K562 (cell line): Measurements from ENCODE around the gene MBOAT1. TPM values are rescaled to one million over a fixed set of nuclear protein-coding genes. Genes with fewer than 3 reads are reported as not detected.

Source experiments
- BMI1 ChIP-seq: fragments of 150-350 bp; IDR thresholded peaks from 2 replicates; pipeline ENCODE4 v1.6.1; 2014; ENCODE audit warnings: low read length
- CHD4 ChIP-seq: fragments of 200-600 bp; sonication (generic); IDR thresholded peaks from 3 replicates; pipeline ENCODE4 v1.6.1; 2012; ENCODE audit warnings: low read depth, mild to moderate bottlenecking, mixed read lengths, low read length, inconsistent platforms; ENCODE audit not compliant: insufficient read depth, insufficient replicate concordance, poor library complexity, severe bottlenecking
- HDAC3 ChIP-seq: fragments of 450-650 bp; IDR thresholded peaks from 2 replicates; pipeline ENCODE4 v1.6.1; 2018; ENCODE audit warnings: borderline replicate concordance, mild to moderate bottlenecking, moderate library complexity; ENCODE audit not compliant: partially characterized antibody
- HSF4 ChIP-seq: fragments of 250-450 bp; sonication (Bioruptor Pico); IDR thresholded peaks from 2 replicates; pipeline ENCODE4 v2.1.2; 2022; ENCODE audit warnings: mild to moderate bottlenecking, moderate library complexity, borderline replicate concordance
- PCBP1 ChIP-seq: fragments of 200-400 bp; formaldehyde crosslinking; IDR thresholded peaks from 2 replicates; pipeline ENCODE4 v1.6.1; 2018; ENCODE audit warnings: mild to moderate bottlenecking, low read depth, low read length; ENCODE audit not compliant: poor library complexity, severe bottlenecking
- SIRT6 ChIP-seq: IDR thresholded peaks from one replicate; pipeline ENCODE4 v1.6.1; 2012; ENCODE audit warnings: low read depth, mild to moderate bottlenecking, control low read depth, inconsistent platforms, low read length, moderate library complexity
- SMARCE1 ChIP-seq: fragments of 450-650 bp; IDR thresholded peaks from 2 replicates; pipeline ENCODE4 v1.7.1; 2016; ENCODE audit warnings: mild to moderate bottlenecking
- SUPT5H ChIP-seq: fragments of 450-650 bp; IDR thresholded peaks from 2 replicates; pipeline ENCODE4 v1.6.1; 2016
- TFAM ChIP-seq: fragments of 250-450 bp; sonication (Bioruptor Pico); conservative IDR thresholded peaks from 2 replicates; pipeline ENCODE4 v1.5.0; 2021; ENCODE audit warnings: mild to moderate bottlenecking, moderate library complexity
- ZNF384 ChIP-seq: IDR thresholded peaks from 2 replicates; pipeline ENCODE4 v1.6.1; 2012; ENCODE audit warnings: low read depth, low read length, improper control_type of control experiment
- ZNF695 ChIP-seq: fragments of 450-650 bp; formaldehyde crosslinking; IDR thresholded peaks from 2 replicates; pipeline ENCODE4 v1.4.0; 2020; ENCODE audit warnings: mild to moderate bottlenecking, moderate library complexity
- polyA plus RNA-seq, 8 experiments: library from polyadenylated mRNA; depleted of rRNA in 4 of 8; stranded (reverse) in 5 of 8; unstranded in 3 of 8; fragments of >200 nt; fragmentation: Nextera tagmentation in 2 of 8; fragmentation: Illumina TruSeq in 1 of 8; extraction: Ambion mirVana in 2 of 8; extraction: Trizol in 1 of 8; gene quantifications; 2 replicates each; pipeline versions ENCODE4 v1.2.1 to v1.2.3, GENCODE V29; 2011 to 2014; ENCODE audit warnings: inconsistent platforms in 1 of 8, missing spikeins in 1 of 8
- total RNA-seq, 7 experiments: library from RNA; depleted of rRNA in 6 of 7; stranded (reverse); fragments of >200 nt in 6 of 7; fragmentation: Illumina TruSeq in 2 of 7; extraction: Trizol in 2 of 7; gene quantifications; 2 replicates each; pipeline versions ENCODE4 v1.2.1 to v1.2.3, GENCODE V29; 2011 to 2021; ENCODE audit warnings: low replicate concordance in 1 of 7
- TF ChIP-seq, protein P1 (sequence below), 2 experiments: fragments of 150-350 bp in 1 of 2; IDR thresholded peaks; 2 replicates each; pipeline ENCODE4 v1.6.1; 2012 to 2016; ENCODE audit warnings: low read depth in 2 of 2, low read length in 2 of 2, mild to moderate bottlenecking in 1 of 2, moderate library complexity in 1 of 2
- TF ChIP-seq, protein P2 (sequence below): fragments of 450-650 bp; IDR thresholded peaks from 2 replicates; pipeline ENCODE4 v1.6.1; 2018; ENCODE audit warnings: mild to moderate bottlenecking, low read depth; ENCODE audit not compliant: partially characterized antibody
- TF ChIP-seq, protein P3 (sequence below): fragments of 450-650 bp; formaldehyde crosslinking; conservative IDR thresholded peaks from 2 replicates; pipeline ENCODE4 v1.4.0; 2022; ENCODE audit warnings: mild to moderate bottlenecking, missing genetic modification characterization
- TF ChIP-seq, protein P4 (sequence below): fragments of 250-450 bp; sonication (Bioruptor Pico); IDR thresholded peaks from 2 replicates; pipeline ENCODE4 v1.8.0; 2021; ENCODE audit warnings: borderline replicate concordance, mild to moderate bottlenecking, moderate library complexity; ENCODE audit not compliant: poor library complexity, severe bottlenecking
- TF ChIP-seq, protein P5 (sequence below): sonication (generic); formaldehyde crosslinking; IDR thresholded peaks from 2 replicates; pipeline ENCODE4 v1.8.0; 2022; ENCODE audit warnings: mild to moderate bottlenecking, low read depth, missing genetic modification reagents

Gene MBOAT1
- total and polyA plus RNA-seq, 9 of the 15 experiments (the other 6 are each of a cell fraction or from before 2014, with no cell fraction given) = 0.13 to 16.5 (median 10.3) TPM

DNA sequence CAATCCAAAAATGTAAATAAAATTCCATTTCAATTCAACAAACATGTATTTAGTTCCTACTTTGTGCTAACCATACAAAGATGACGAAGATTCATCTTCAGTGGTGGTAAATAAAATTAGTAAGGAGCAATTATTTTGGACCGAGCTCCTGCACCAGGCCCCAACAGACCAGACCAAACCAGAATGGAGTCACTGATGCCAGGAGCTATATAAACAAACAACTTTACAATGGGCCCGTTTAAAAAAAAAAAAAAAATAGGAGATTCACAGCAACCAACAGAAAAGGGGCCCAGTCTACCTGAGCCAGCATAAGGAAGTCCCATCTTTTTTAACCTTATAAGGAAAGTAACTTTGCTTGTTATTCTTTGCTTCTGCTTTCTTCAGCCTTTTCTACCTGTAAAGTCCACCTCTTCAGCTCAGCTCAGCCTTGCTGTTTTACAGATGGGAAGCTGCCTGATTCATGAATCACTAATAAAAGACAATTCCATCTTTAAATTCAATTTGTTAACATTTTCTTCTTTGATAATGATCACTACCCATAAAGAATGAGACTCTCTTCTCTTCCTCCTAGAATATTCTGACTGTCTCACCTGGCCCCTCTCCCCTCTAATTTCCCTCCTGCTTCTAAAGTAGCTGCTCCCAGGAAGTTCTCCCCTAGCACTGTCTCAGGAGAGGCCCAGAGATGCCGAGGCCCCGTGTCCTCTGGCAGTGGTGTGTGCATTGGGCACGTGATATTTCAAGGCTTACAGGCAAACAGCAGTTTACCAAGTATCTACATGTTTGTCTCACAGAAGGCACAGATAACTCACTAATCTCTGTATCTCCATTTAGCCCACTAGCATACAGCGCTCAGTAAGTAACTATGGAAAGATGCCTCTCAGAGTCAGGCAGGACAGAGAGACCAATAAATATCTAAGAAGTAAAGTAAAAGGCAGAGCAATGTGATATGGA is 8.4 kb downstream of the MBOAT1 start (continued):
- TF ChIP-seq, protein P1, sequence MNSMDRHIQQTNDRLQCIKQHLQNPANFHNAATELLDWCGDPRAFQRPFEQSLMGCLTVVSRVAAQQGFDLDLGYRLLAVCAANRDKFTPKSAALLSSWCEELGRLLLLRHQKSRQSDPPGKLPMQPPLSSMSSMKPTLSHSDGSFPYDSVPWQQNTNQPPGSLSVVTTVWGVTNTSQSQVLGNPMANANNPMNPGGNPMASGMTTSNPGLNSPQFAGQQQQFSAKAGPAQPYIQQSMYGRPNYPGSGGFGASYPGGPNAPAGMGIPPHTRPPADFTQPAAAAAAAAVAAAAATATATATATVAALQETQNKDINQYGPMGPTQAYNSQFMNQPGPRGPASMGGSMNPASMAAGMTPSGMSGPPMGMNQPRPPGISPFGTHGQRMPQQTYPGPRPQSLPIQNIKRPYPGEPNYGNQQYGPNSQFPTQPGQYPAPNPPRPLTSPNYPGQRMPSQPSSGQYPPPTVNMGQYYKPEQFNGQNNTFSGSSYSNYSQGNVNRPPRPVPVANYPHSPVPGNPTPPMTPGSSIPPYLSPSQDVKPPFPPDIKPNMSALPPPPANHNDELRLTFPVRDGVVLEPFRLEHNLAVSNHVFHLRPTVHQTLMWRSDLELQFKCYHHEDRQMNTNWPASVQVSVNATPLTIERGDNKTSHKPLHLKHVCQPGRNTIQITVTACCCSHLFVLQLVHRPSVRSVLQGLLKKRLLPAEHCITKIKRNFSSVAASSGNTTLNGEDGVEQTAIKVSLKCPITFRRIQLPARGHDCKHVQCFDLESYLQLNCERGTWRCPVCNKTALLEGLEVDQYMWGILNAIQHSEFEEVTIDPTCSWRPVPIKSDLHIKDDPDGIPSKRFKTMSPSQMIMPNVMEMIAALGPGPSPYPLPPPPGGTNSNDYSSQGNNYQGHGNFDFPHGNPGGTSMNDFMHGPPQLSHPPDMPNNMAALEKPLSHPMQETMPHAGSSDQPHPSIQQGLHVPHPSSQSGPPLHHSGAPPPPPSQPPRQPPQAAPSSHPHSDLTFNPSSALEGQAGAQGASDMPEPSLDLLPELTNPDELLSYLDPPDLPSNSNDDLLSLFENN (IDR thresholded peaks at IDR 0.05; ENCODE audit: low read depth in 2 of 2, low read length in 2 of 2) = no peak
- TF ChIP-seq, protein P2, sequence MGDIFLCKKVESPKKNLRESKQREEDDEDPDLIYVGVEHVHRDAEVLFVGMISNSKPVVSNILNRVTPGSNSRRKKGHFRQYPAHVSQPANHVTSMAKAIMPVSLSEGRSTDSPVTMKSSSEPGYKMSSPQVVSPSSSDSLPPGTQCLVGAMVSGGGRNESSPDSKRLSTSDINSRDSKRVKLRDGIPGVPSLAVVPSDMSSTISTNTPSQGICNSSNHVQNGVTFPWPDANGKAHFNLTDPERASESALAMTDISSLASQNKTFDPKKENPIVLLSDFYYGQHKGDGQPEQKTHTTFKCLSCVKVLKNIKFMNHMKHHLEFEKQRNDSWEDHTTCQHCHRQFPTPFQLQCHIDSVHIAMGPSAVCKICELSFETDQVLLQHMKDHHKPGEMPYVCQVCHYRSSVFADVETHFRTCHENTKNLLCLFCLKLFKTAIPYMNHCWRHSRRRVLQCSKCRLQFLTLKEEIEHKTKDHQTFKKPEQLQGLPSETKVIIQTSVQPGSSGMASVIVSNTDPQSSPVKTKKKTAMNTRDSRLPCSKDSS = no peak
- TF ChIP-seq PCBP1 (no peak), ZNF695 (CRISPR knock-in tag) (no peak), CHD4 (no peak), HDAC3 (no peak), SIRT6 (no peak), SMARCE1 (no peak), TFAM (CRISPR knock-in tag) (no peak), BMI1 (no peak), SUPT5H (no peak), ZNF384 (no peak), HSF4 (peak; percentile 35; the same call in 1 of the 2 replicates)
- TF ChIP-seq, protein P3, sequence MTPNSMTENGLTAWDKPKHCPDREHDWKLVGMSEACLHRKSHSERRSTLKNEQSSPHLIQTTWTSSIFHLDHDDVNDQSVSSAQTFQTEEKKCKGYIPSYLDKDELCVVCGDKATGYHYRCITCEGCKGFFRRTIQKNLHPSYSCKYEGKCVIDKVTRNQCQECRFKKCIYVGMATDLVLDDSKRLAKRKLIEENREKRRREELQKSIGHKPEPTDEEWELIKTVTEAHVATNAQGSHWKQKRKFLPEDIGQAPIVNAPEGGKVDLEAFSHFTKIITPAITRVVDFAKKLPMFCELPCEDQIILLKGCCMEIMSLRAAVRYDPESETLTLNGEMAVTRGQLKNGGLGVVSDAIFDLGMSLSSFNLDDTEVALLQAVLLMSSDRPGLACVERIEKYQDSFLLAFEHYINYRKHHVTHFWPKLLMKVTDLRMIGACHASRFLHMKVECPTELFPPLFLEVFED (CRISPR knock-in tag) = peak; percentile 70; the same call in 1 of the 2 replicates
- TF ChIP-seq, protein P4, sequence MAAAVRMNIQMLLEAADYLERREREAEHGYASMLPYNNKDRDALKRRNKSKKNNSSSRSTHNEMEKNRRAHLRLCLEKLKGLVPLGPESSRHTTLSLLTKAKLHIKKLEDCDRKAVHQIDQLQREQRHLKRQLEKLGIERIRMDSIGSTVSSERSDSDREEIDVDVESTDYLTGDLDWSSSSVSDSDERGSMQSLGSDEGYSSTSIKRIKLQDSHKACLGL (CRISPR knock-in tag) = peak; percentile 61
- TF ChIP-seq, protein P5, sequence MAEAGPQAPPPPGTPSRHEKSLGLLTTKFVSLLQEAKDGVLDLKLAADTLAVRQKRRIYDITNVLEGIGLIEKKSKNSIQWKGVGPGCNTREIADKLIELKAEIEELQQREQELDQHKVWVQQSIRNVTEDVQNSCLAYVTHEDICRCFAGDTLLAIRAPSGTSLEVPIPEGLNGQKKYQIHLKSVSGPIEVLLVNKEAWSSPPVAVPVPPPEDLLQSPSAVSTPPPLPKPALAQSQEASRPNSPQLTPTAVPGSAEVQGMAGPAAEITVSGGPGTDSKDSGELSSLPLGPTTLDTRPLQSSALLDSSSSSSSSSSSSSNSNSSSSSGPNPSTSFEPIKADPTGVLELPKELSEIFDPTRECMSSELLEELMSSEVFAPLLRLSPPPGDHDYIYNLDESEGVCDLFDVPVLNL (CRISPR knock-in tag) = no peak
